SK-N-SH treated with all-trans-retinoic acid at 6 μM for 48 hours (cell line): ENCODE data around the gene ARHGAP26.

Source experiments
- ARNTL ChIP-seq: fragments of 450-650 bp; formaldehyde crosslinking; IDR thresholded peaks from 2 replicates; pipeline ENCODE4 v1.5.0; 2020; ENCODE audit warnings: low read depth, mild to moderate bottlenecking, moderate library complexity, borderline replicate concordance
- CSDC2 ChIP-seq: fragments of 250-450 bp; sonication (Bioruptor Pico); IDR thresholded peaks from 2 replicates; pipeline ENCODE4 v1.5.0; 2020; ENCODE audit warnings: mild to moderate bottlenecking, moderate library complexity
- ESRRG ChIP-seq: fragments of 250-450 bp; sonication (Bioruptor Pico); IDR thresholded peaks from 2 replicates; pipeline ENCODE4 v1.6.1; 2021; ENCODE audit warnings: mild to moderate bottlenecking
- PATZ1 ChIP-seq: fragments of 250-450 bp; sonication (Bioruptor Pico); IDR thresholded peaks from 2 replicates; pipeline ENCODE4 v1.8.0; 2020; ENCODE audit warnings: mild to moderate bottlenecking, moderate library complexity, borderline replicate concordance
- RARB ChIP-seq: fragments of 250-450 bp; sonication (Bioruptor Pico); IDR thresholded peaks from 2 replicates; pipeline ENCODE4 v1.8.0; 2021; ENCODE audit warnings: mild to moderate bottlenecking, moderate library complexity
- SNAI2 ChIP-seq: fragments of 250-450 bp; sonication (Bioruptor Pico); IDR thresholded peaks from 2 replicates; pipeline ENCODE4 v1.5.0; 2020; ENCODE audit warnings: mild to moderate bottlenecking, moderate library complexity
- TSHZ2 ChIP-seq: fragments of 250-450 bp; sonication (Bioruptor Pico); IDR thresholded peaks from 2 replicates; pipeline ENCODE4 v1.5.0; 2020; ENCODE audit warnings: mild to moderate bottlenecking, moderate library complexity
- ZC3H10 ChIP-seq: fragments of 250-450 bp; sonication (Bioruptor Pico); IDR thresholded peaks from 2 replicates; pipeline ENCODE4 v1.5.1; 2021; ENCODE audit warnings: mild to moderate bottlenecking, moderate library complexity
- ZFP3 ChIP-seq: fragments of 250-450 bp; sonication (Bioruptor Pico); IDR thresholded peaks from 2 replicates; pipeline ENCODE4 v1.5.0; 2020; ENCODE audit warnings: mild to moderate bottlenecking, moderate library complexity
- ZFP30 ChIP-seq: fragments of 450-650 bp; formaldehyde crosslinking; IDR thresholded peaks from 2 replicates; pipeline ENCODE4 v1.5.0; 2022; ENCODE audit warnings: mild to moderate bottlenecking, moderate library complexity
- ZNF565 ChIP-seq: fragments of 450-650 bp; formaldehyde crosslinking; conservative IDR thresholded peaks from 2 replicates; pipeline ENCODE4 v1.5.0; 2020; ENCODE audit warnings: low read depth, mild to moderate bottlenecking, moderate library complexity
- ZNF70 ChIP-seq: fragments of 450-650 bp; formaldehyde crosslinking; IDR thresholded peaks from 2 replicates; pipeline ENCODE4 v1.5.0; 2020; ENCODE audit warnings: mild to moderate bottlenecking, moderate library complexity

- TF ChIP-seq PATZ1 (CRISPR knock-in tag) (no peak), RARB (CRISPR knock-in tag) (no peak), ZFP3 (CRISPR knock-in tag) (no peak), CSDC2 (no peak), ZC3H10 (CRISPR knock-in tag) (no peak), ZFP30 (no peak), ZNF70 (no peak), SNAI2 (CRISPR knock-in tag) (no peak), ZNF565 (CRISPR knock-in tag) (no peak), TSHZ2 (no peak), ARNTL (CRISPR knock-in tag) (no peak), ESRRG (CRISPR knock-in tag) (no peak)
Observed at GRCh38 chr5:142945845-142946244, 175.7 kb downstream of the ARHGAP26 start.
